Measurements from ENCODE around the gene UAP1L1. TPM values are rescaled to one million over a fixed set of nuclear protein-coding genes. Genes with fewer than 3 reads are reported as not detected.

UAP1L1 gene
- total RNA-seq, 1 donor, result 16.0 TPM

GRCh38 chr9:137065336-137065967, 11.9 kb upstream of the UAP1L1 start:
- H3K4me3 ChIP-seq (ENCODE audit: low read depth, low read length), result no peak overlapping the region
- TF ChIP-seq CTCF (IDR thresholded peaks at IDR 0.05; ENCODE audit: insufficient read depth, low read depth, low read length), result no peak
- no peak for DNase-seq (ENCODE audit: low read depth)

GRCh38 chr9:137066096-137066861, 11.0 kb upstream of the UAP1L1 start:
- no peak for TF ChIP-seq CTCF (IDR thresholded peaks at IDR 0.05; ENCODE audit: insufficient read depth, low read depth, low read length)
- no peak for DNase-seq (ENCODE audit: low read depth)
- H3K4me3 ChIP-seq (ENCODE audit: low read depth, low read length), result no peak overlapping the region

GRCh38 chr9:137067860-137068538, 9.3 kb upstream of the UAP1L1 start:
- no peak overlapping the region for H3K4me3 ChIP-seq (ENCODE audit: low read depth, low read length)
- DNase-seq (ENCODE audit: low read depth), result peak; percentile 80
- peak; percentile 84 for TF ChIP-seq CTCF (IDR thresholded peaks at IDR 0.05; ENCODE audit: insufficient read depth, low read depth, low read length)

- H3K4me3 ChIP-seq (ENCODE audit: low read depth, low read length), result peak overlapping the region; percentile 38
- no peak for TF ChIP-seq CTCF (IDR thresholded peaks at IDR 0.05; ENCODE audit: insufficient read depth, low read depth, low read length)
- no peak for DNase-seq (ENCODE audit: low read depth)
Measured at GRCh38 chr9:137068539-137069507, 8.5 kb upstream of the UAP1L1 start.

GRCh38 chr9:137069508-137070091, 7.7 kb upstream of the UAP1L1 start:
- DNase-seq (ENCODE audit: low read depth), result no peak
- H3K4me3 ChIP-seq (ENCODE audit: low read depth, low read length), result peak overlapping the region; percentile 38
- TF ChIP-seq CTCF (IDR thresholded peaks at IDR 0.05; ENCODE audit: insufficient read depth, low read depth, low read length), result no peak
